Inflammatory macrophage treated with lipopolysaccharide for 4 hours (primary cell): ENCODE data around the gene PIEZO2.

ENCODE experiments used
- DNase-seq: peaks from one replicate; pipeline ENCODE4 v3.0.0-alpha.2; 2020

The PIEZO2 gene

DNA sequence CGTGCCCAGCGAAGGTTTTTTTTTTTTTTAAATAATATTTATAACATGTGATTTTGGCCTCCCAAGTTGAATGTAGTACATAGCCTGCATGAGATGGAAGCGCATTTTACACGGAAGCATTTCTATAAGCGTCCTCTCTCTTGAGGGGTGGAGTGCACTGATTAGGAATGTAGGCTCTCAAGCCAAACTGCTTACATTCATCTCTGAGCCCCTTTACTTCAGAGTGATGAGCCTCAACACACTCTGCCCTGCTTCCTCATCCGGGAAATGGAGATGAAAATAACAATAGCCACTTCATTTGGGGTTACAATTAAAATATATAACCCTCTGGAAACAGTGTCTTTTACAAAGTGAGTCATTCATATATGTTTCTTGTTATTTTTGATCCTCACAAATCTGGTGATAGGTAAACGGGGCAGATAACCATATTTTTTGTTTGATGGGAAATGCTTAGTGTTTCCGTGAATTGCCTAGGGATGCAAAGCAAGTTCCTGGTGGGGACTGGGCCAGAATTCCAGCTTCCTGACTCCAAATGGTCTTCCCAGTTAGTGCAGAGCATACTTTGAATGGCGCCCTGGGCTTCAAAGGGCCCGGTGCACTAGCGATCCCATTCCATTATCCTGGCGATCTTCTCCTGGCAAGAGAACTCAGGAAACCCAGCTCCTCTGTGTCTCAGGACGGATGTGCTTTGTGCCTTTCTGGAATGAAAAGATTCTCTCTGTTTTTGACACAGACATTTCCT is 124.3 kb downstream of the PIEZO2 start:
- DNase-seq = no peak

DNA sequence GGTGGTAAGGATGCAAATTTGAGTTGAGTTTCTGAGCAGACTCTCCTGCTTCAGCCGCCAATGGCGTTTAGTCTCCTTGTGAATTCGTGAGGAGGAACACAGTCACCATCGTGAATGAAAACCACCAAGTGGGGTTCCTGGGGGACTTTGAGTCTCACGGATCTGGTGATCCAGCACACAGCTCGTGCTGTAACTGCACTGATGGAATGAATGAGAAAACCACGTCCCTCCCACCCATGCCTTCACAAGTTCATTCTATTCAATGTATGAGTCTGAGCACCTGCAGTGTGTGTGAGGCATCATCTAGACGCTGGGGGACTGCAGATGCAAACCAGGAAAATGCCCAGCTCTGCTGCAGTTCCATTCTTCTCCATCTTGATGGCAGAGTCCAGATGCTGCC is 127.9 kb downstream of the PIEZO2 start:
- no peak for DNase-seq

DNA sequence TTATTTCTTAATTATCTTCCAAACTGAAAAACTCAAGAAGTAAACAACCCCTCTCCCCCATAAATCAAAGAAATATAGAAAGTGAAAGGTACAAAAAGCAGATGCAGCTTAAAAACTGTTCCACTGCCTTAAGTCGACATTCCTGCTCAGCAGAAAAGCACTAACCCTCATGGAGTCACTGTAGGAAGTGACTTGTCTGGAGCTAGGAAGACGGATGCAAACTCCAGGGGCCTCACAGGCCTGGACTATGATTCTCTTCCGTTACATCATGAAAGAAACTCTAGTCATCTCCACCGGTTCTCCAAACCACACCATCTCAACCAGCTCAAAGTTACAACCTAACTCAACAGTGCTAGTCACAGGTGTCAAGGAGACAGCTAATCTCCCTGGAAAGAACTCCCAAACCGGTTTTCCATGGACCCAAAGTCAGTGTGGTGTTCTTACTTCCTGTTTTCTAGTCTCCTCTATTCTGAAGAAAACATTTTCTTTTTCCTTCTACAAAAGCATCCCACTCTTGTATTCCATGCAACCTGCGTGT is 128.4 kb downstream of the PIEZO2 start:
- DNase-seq = no peak

DNA sequence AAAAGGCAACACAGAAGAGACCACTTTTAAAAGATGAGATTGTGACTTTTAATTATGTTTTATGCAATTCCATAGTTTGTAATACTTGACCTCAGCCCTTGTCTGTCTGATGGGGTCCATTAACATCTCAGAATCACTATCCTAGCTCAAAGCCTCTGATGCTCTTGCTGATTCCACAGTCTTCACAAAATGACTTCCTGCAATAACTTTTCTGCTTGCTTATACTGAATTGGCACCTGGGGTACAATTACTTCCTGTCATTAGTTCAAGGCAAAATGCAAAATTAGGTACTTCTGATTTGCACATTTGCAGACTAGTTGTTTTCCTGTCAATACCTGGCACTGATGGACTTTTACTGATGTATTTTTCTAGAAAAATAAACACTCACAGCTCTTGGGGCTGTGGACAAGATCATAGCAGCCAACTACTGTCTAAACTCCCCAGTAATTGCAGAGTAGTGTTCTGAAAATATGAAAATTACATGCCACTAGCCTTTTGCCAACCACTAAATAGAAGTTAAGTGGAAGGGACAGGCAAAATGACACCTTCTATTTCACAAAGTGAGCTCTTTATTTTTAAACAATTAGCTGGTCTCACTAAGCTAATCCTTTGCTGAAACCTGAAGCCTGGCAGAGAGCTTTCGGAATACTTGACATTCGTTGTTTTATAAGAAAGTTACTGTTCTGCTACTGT is 129.1 kb downstream of the PIEZO2 start:
- DNase-seq = no peak

DNA sequence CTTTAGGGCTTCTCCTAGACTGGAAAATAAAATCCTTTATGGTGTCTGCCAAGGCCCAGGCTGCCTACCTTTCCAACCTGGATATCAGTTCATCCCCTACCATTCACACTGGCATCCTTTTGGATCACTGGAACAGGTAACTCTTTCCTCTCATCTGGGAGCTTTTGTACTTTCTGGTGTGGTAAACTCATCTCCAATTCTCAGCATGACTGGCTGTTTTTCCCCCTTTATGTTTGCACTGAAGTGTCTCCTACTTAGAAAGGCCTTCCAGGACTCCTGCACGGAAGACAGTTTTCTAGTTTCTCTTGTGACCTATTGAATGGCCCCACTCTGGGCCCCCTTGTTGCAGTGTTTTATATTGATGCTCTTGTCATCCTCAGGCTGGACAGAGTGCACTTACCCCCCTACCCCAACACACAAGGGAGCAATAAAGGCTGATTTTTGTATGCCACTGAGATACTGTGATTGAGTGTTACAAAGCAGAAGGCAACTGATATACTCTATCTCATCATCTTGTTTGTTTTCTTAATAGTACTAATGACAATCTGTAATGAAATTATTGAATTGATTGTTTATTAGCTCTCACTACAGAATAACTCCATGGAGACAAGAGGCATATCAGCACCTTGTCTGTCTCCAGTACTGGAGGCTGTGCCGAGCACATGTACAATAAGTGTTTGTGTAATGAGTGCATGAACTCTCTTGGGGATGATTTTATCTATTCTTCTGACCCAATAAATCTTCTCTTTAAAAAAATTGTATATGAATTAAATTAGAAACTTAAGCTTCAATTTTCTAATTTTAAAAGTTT is 129.9 kb downstream of the PIEZO2 start:
- no peak for DNase-seq

DNA sequence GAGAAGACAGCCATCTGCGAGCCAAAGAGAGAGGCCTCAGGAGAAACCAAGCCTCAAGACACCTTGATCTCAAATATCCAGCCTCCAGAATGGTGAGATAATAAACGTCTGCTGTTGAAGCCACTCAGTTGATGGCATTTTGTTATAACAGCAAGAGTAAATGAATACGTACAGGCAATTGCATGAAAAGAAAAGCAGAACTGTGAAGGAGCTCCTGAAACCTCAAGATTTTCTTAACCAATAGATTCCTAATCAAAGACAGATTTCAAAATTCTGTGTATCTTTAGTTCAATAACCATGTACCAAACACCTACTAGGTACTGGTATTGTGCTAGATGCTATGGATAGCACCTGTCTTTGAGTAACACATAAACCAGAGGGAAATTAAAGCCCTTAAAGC is 139.5 kb downstream of the PIEZO2 start:
- no peak for DNase-seq

DNA sequence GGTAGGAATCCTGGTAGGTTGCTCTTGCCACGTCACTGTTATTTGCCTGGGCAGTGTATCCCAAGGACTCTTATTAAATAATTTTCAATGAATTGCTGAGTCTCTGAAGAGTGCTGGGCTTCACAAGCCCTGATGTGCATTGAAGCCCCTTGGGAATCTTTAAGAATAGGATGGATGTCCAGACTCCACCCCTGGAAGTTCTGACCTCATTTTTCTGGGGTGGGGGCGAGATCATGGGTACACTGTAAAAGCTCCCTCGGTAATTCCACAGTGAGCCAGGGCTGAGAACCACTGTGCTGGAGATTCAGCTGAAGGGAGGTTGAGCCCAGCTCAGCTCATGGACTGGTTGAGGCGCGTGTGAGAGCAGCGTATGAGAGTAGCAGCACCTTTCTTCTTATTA is 140.2 kb downstream of the PIEZO2 start:
- no peak for DNase-seq

DNA sequence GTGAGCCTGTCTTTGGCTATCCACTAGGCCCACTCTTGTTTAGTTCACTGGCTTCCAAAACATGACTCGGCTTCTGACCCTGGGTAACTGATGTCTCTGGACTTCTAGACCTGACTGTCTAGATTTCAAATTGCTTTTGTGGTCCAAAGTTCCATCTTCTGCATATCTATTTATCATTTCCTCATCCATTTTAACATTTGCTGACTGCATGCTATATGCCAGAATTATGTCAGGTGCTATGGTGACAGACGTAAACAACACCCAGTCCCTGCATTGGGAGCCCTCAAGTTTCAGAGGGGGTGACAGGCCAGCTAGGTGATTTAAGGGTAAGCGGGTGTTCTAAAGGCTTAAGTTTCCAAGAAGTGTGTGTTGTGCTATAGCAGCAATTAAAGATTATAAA is 140.9 kb downstream of the PIEZO2 start:
- DNase-seq = no peak

DNA sequence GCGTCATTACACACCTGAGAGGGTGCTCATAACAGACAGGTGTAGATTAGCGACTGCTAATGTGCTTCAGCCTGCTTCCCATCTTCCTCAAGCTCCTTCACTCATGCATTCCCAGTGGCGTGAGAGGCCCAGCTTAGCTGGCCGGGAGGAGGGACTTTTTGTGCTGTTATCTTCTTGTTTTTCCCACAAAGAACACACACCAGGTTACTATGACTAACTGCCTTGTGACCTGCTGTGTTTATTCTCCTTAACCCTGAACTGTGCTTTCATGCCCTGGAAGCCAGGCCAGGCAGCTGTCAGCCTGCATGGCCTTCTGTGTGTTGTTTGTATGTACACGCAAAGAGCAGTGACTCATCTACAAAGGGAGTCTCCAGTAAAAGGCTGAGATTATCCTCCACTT is 143.8 kb downstream of the PIEZO2 start:
- DNase-seq = no peak

DNA sequence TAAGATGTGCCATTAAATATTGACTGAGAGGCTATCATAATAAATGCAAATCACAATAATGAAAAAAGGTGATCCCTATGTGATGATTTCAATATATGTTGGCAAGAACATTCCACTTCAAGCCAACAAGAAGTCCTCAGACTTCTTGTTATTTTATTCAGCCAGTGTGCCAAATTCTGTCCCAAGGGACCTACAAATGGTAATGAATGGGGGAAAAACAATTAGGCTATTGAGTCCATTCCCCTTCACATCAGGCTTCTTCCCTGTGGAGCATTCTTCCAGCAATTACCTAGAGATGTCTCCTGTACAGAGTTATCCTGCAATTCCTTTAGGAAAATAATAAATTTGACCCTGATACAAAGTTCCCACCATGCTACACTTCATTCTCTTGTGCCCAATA is 144.4 kb downstream of the PIEZO2 start:
- DNase-seq = no peak

DNA sequence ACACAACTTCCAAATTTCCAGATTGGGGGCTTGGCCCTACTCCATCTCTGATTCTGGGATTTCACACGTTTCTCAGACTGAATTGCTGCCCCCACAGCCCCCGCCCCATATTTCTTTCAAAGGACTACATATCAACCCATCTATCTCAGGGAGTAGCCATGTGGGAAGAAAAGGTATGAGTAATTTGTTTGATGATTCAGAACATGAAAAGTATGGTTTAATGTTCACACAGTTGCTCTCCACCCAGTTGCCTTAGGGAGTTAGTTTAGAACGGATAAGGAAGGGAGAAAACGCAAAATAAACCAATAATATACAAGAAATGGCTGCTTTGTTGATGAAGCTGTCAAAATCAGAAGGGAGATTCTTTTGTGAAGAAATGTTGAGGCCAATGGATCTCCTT is 145.1 kb downstream of the PIEZO2 start:
- no peak for DNase-seq

DNA sequence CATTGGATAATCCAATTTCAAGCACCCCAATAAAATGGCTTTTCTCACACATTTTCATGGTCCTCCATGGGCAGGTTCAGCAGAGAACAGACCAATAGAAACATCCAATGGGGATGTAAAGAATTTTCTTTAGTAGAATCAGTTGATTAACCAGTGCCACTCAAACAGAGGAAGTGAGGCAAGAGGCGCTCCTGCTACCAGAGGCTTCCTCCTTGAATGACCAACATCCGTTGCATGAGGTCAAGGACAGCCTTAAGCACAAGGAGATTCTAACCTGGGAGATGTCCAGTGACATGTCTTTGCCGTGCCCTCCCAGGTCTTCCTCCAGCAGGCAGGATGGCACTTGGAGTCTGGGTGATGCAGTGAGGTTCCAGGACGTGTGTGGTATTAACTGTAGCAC is 146.6 kb downstream of the PIEZO2 start:
- peak; percentile 1 for DNase-seq

DNA sequence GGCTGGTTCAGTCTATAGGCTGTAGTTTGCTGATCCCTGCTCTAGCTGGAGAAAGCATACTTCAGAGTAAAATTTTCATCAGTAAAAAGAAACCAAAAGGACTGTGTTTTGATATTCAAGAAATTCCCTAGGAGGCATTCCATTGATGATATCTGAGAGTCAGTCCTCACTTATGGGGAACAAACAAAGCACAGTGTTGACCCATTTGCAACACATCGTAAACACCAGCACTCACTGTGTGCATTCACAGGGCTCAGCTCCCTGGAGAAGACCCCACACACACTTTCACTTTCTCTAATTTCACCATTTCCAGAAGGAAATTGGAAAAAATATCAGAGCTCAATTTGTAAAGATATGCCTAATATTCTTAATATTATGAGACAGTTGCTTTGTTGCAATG is 147.1 kb downstream of the PIEZO2 start:
- no peak for DNase-seq

DNA sequence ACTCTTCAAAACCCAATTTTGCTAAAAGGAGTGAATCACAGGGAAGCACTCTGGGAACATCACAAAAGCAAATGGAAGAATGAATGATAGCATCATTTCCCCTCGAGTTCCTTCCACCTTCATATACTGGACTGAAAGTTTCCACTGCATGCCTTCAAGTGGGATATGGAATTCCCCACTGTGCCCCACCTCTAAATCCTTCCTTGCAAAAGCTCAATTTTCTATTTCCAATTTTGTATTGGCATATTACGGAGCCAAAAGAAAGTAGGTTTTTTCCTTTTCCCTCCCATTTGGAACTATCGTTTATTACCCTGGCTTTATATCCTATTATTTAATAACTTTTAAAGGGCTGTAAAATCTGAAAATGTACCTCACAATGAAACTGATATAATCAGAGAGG is 149.3 kb downstream of the PIEZO2 start:
- no peak for DNase-seq

DNA sequence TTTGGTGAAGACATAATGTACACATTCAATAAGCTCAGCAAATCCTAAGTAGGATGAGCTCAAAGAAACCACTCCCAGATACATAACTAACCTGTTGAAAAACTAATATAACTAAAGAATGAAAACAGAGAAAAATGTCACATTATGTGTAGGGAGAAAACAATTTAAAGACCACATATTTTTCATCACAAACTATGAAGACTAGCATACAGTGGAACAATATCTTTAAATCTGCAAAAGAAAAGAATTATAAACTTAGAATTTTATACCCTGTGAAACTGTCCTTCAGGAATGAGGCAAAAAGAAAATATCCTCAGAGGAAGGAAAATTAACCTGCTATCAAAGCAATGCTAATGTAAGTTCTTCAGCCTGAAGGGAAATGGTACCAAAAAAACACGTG is 151.5 kb downstream of the PIEZO2 start:
- DNase-seq = no peak

DNA sequence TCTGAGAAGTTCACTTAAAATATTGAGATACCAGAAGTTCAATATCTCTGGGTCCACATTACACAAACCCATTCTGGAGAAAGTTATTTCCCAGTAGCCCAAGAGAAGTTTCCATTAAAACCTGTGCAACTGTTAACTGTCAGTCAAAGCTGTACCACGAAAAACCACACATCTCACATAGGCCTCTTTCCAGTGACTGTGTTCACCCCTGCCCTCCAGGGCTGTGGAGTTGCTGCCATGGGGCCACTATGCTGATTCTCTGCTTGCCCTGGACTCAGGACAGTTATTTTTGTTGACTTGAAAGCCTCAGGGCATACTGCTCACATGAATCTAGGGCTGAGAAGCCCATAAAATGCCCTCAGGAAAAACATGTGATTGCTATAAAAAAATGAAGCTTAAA is 153.8 kb downstream of the PIEZO2 start:
- no peak for DNase-seq

DNA sequence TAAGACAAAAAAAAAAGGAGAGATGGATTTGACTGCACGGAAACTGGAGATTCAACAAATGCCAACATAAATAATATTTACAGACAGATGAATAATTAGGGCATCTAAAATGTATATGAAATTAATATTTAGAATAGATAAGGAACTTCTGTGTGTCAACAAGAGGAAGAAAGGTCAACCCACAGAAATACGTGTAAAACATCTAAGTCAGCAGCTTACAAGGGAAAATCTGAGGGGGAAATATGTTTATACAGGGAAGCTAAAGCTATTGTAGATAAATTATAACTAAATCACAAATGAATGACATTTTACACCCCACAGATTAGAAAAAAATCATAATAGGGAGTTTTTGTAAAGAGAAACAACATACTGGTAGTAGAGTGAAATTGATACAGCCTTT is 159.9 kb downstream of the PIEZO2 start:
- DNase-seq = no peak

DNA sequence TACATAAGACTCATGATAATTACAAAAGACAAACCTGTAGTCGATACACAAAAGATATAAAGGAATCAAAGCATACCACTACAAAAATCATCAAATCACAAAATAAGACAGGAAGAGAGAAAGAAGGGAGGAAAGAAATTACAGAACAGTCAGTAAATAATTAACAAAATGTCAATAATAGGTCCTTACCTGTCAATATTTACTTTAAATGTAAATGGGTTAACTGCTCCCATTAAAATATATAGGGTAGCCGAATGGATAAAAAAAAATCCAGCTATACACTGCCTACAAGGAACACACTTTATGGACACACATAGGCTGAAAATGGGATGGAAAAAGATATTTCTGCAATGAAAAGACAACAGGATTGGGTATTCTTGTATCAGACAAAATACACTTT is 163.7 kb downstream of the PIEZO2 start:
- no peak for DNase-seq

DNA sequence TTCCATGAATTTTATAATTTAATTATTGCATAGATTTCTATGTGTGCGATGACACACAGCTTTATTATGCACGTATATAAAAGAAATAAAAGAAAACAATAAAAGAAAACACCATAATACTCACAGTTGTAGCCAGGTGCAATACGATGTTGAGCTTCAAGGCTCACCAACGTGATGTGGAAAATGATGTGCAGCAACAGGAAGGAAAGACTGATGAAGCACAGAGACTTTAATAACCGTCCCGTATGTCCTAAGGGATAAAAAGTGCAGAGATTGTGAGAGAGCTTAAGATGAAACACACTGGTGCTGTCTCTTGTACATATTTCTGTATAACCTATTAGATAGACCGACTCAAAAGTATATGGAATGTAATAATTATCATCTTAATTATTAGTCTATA is 170.0 kb downstream of the PIEZO2 start:
- no peak for DNase-seq

DNA sequence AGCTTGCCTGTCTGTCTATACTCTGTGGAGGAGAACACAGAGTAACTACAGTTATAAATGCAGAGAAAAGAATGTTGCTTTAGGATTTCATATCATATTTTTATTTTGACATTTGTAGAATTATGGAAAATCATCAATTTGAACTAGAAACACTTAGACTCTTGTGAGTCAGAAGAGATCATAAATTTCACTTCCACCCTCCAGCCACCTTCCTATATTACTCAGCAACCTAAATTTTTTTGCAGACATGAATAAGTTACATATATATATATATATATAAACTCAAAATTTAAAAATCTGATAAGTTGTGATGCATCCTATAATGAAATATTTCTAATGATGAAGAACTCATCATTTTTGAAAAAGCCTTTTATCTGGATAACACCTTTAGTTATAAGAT is 172.3 kb downstream of the PIEZO2 start:
- DNase-seq = no peak

DNA sequence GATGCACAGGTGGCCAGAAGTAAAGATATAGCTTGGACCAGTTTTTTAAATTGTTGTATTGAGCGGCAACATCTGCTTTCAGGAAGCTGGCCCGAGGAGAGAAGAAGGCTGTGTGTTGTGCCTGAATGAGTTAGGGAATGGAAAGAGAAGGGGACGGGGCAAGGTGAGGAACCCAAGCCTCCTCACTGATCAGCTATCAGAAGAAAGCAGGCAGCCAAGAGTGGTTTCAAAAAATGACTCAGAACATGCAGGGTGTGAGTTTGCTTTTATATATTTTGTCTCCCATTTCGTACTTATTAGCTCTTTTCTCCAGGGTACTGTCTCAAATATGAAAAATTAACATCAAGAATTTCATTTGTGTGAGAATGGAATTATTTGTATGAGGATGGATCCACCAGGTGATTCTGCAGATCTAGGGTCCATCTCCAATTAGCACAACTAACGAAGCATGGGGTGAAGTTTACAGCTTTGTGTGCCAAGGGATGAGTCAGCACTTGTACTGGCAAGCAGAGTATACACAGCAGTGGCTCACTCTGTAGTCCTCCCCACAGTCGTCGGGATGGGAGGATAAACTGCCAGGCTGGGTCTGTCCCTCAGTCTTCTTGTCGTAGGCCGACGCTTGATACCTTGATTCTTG is 175.7 kb downstream of the PIEZO2 start:
- no peak for DNase-seq

DNA sequence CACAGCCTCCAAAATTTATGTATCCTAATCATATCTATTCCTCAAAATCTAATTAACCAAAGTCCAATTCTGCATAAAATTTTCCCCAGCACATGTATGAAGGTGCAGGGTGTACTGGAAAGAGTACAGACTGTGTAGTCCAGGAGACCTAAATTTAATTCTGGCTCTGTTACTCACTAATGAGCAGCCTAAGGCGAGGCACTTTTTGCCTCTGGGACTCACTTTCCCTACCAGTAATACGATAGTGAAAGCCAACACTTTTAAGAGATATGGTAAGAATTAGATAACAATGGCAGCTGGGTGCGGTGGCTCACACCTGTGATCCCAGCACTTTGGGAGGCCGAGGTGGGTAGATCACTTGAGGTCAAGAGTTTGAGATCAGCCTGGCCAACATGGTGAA is 177.7 kb downstream of the PIEZO2 start:
- no peak for DNase-seq

DNA sequence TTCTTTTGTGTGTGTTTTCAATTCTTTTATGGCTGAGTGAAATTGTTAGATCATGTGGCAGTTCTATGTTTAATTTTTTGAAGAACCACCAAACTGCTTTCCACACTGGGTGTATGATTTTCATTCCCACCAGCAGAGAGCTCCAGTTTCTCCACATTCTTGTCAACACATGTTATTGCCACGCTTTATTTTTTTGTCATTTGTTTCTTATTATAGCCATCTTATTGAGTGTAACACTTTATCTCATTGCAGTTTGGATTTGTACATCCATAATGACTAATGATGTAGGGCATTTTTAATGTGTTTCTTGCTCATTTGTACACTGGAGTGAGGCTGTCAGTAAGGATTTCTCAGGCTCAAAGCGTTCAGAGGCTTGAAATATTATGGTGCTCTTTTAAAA is 184.2 kb downstream of the PIEZO2 start:
- DNase-seq = no peak
